ENCODE results near the gene TMEM238L. TPM values are rescaled to one million over a fixed set of nuclear protein-coding genes. Genes with fewer than 3 reads are reported as not detected.

The TMEM238L gene
- total and polyA plus RNA-seq, 2 of the 13 experiments (the other 11 are each of a cell fraction or from before 2014, with no cell fraction given), result not detected

- Histone ChIP-seq H3K9ac (ENCODE audit: insufficient read depth, low read depth, low read length) (no peak overlapping the region), H3K79me2 (ENCODE audit: insufficient read depth, low read length) (no peaks in the 10 kb centered on the region), H3K4me1 (ENCODE audit: insufficient read depth, low read length) (no peaks in the 10 kb centered on the region), H2AFZ (ENCODE audit: low read length) (no peak overlapping the region), H3K27ac (ENCODE audit: extremely low read length, insufficient read depth, low read length) (no peak overlapping the region), H4K20me1 (ENCODE audit: insufficient read depth, low read length) (no peaks in the 10 kb centered on the region), H3K36me3 (replicated peaks in 1 of 2; ENCODE audit: control insufficient read depth in 1 of 2, insufficient read depth in 2 of 2, low read length in 2 of 2) (no peaks in the 10 kb centered on the region), H3K4me2 (ENCODE audit: low read depth, low read length) (no peak overlapping the region), H3K9me3 (ENCODE audit: low read length) (no peaks in the 10 kb centered on the region), H3K4me3 (replicated peaks in 1 of 3; ENCODE audit: insufficient read depth in 1 of 3, low read depth in 2 of 3, low read length in 3 of 3) (no peak overlapping the region), H3K27me3 (ENCODE audit: control insufficient read depth in 1 of 2, insufficient read depth in 2 of 2, low read length in 2 of 2) (no peaks in the 10 kb centered on the region)
- FAIRE-seq, result no peak
- intact Hi-C loops (cut with micrococcal nuclease; ENCODE audit: unreplicated experiment) (no loop called here), in situ Hi-C loops (cut with HindIII; ENCODE audit: extremely low pct_ligation_motif_present, low pct_unique_long_range_greater_than_20kb) (no loop called here)
- WGBS (ENCODE audit: low lambda C conversion rate), result 48% methylated on average over 7 of the region's 7 CpGs
- no TSS peak for BruUV-seq (replicated peaks)
- ATAC-seq, result no peak
- POLR2A ChIA-PET, result no interaction called here
- DNase-seq (ENCODE audit: low spot score), result no peak
- CTCF ChIA-PET (ENCODE audit: low intra/inter-chr PET ratio, low total read pairs), result no interaction called here
- TF ChIP-seq GMEB2 (CRISPR knock-in tag; IDR thresholded peaks at IDR 0.05; ENCODE audit: low read depth) (no peak), ZNF280D (CRISPR knock-in tag; IDR thresholded peaks at IDR 0.05) (no peak), ZNF337 (CRISPR knock-in tag; IDR thresholded peaks at IDR 0.05; ENCODE audit: borderline replicate concordance, low read depth) (no peak), ZNF562 (CRISPR knock-in tag; IDR thresholded peaks at IDR 0.05; ENCODE audit: borderline replicate concordance) (no peak), BCL6 (CRISPR knock-in tag; IDR thresholded peaks at IDR 0.05) (no peak), AKAP8 (CRISPR knock-in tag; IDR thresholded peaks at IDR 0.05) (no peak), ZNF335 (CRISPR knock-in tag; IDR thresholded peaks at IDR 0.05) (no peak), PHB2 (IDR thresholded peaks at IDR 0.05; ENCODE audit: partially characterized antibody) (no peak), NPAS2 (CRISPR knock-in tag; IDR thresholded peaks at IDR 0.05; ENCODE audit: borderline replicate concordance) (no peak), CTCF (CRISPR knock-in tag; IDR thresholded peaks at IDR 0.05) (no peak), SIX1 (CRISPR knock-in tag; IDR thresholded peaks at IDR 0.05; ENCODE audit: borderline replicate concordance) (no peak), RXRB (CRISPR knock-in tag; IDR thresholded peaks at IDR 0.05; ENCODE audit: borderline replicate concordance) (no peak), E2F5 (CRISPR knock-in tag; conservative IDR thresholded peaks at IDR 0.05) (no peak), ZBTB46 (CRISPR knock-in tag; IDR thresholded peaks at IDR 0.05; ENCODE audit: borderline replicate concordance) (no peak)
Observed at GRCh38 chr17:10804546-10804945, 647 bp upstream of the TMEM238L start.
